ENCODE results near the gene SLC1A1.
A peak's percentile ranks its signal among the peaks of the same experiment; 100 is the strongest.
"Not testable (repeated sequence)": the region's sequence is repeated elsewhere in the genome, so short reads cannot be mapped to it uniquely, and the experiment has no call there.

The SLC1A1 gene

DNA sequence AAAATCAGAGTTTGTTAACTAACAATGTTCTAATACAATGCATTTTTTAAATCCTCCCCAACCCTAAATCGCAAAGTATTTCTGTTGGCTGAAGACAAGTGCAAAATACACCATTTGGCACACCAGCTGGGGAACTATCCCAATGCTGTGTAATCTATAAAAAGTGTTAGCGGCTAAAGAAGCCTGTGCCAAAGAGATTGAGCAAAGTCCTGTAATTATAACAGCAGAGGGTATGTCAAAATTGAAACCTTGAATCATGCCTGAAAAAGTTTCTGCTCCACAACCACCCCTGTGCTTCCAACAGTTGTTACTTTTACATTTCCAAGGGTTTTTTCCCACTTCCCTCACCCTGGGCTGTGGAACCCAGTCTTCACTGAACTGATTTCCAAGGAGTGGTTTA lies 88.7 kb downstream of the SLC1A1 start:
- DNase-seq (ENCODE audit: low spot score), result no peak

GRCh38 chr9:4581035-4581760 lies 90.9 kb downstream of the SLC1A1 start:
- DNase-seq (ENCODE audit: low spot score), result no peak

GRCh38 chr9:4581861-4582565 lies 91.7 kb downstream of the SLC1A1 start:
- no peak for DNase-seq (ENCODE audit: low spot score)

- DNase-seq (ENCODE audit: low spot score), result no peak
Observed at GRCh38 chr9:4583001-4583400, 92.7 kb downstream of the SLC1A1 start.

DNA sequence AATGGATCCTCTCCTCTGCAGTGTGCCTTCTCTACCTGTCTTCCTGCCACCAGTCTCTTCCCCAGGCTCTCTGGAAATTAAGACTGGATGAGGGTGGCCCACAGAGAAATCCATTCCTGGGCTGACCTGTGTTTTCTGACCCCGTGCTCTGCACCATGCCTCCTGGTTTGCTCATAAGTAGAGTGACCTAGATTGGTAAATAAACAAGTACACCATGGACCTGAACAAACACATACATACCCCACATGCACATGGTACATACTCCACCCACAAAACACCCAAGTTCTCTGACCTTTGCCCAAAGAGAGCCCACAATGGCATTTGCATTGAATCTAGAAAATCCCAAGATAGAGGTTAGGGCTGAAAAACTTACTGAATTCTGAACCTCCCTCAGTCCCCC lies 94.4 kb downstream of the SLC1A1 start:
- DNase-seq (ENCODE audit: low spot score), result no peak

DNA sequence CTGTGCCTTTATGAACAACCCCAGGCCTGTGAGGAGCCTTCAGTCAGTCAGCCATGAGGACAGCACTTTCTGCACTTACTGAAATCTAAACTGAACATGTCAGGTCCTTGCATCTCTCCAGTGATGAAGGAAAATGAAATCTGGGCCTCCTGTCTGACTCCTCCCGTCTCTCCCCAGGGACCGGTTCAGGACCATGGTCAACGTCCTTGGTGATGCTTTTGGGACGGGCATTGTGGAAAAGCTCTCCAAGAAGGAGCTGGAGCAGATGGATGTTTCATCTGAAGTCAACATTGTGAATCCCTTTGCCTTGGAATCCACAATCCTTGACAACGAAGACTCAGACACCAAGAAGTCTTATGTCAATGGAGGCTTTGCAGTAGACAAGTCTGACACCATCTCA lies 94.9 kb downstream of the SLC1A1 start:
- DNase-seq (ENCODE audit: low spot score), result peak; percentile 41

DNA sequence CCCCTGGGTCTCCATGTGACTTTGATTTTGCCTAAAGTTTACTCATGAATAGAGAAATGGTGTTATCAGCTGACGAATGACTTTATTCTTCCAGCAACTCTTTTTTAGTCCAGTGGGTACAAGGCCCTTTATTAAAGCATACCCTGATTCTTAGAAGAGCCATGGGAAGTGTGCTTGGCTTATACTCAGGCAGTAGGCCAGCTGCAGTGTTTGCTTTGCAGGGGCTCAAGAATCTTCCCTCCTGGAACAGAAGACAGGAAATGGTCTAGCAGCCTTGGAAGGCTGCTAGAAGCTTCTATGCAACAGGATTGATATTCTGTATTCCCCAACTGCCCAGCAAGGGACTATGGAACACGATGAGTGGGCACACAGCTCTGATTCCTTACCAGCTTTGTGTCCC lies 98.5 kb downstream of the SLC1A1 start:
- DNase-seq (ENCODE audit: low spot score), result no peak

DNA sequence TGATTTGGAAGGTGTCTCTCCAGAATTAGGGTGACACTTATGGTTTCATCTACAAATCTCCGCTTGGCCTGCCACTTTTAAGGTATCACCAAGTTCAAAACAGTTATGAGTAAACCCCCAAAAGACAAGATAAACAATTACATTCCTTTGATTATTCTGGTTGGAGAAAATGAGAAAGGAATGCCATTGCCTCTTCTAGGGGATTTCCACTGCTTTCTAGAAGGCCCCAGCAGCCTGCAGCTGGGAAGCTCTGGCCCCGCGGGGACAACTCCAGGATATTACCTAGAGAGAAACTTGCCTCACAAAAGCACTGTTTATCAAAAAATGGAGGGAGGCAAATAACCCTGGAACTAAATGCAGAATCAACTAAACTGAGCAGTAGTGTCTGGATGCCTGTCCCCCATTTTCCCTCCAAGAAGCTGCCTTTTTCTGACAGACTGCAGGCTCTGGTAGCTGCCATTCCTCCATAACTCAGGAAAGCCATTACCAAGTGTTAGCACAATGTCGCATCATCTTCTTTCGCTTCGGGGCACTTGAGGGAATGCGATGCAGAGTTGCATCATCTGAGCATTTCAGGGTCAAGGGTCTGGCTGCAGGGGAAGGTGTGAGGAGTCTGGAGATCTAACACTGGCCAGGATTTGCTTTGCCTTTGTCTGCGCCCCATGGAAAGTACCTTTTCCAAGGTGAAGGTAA lies 100.3 kb downstream of the SLC1A1 start:
- DNase-seq (ENCODE audit: low spot score), result no peak

- no peak for DNase-seq (ENCODE audit: low spot score)
Observed at GRCh38 chr9:4591123-4591500, 100.8 kb downstream of the SLC1A1 start.

GRCh38 chr9:4592295-4592694 lies 102.0 kb downstream of the SLC1A1 start:
- no peak for DNase-seq (ENCODE audit: low spot score)

DNA sequence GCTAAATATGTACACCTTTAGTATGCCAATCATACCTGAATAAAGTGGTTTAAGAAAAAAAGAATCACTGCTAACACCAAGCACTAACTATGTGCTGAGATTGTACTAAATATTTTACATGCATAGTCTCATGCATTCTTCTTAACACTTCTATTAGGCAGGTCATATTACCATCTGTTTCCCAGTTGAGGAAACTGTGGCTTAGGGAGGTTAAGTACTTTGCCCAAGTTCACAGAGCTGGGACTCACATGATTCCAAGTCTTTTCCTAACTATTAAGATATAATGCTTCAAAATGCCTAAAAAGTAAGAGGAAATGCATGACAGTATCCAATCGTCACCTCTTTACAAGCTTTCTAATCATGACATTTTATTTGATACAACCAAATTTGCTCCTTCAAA lies 102.6 kb downstream of the SLC1A1 start:
- no peak for DNase-seq (ENCODE audit: low spot score)

DNA sequence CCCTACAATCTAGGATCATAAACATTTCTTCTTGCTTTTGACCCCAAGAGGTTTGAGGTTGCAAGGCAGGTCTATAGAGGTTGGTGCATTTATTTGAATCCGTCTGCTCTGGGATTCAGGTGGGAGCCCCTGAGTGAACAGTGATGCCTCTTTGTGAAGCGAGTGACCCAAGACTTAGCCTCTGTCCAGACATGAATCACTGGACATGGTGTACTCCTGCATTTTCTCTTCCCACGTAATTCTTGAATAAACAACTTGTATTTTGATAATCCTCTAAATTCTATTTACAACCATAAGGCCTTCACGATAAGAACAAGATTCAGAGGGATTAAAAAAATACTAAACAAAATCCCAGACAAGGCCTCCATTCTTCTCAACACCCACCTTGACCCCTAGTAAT lies 104.3 kb downstream of the SLC1A1 start:
- no peak for DNase-seq (ENCODE audit: low spot score)

DNA sequence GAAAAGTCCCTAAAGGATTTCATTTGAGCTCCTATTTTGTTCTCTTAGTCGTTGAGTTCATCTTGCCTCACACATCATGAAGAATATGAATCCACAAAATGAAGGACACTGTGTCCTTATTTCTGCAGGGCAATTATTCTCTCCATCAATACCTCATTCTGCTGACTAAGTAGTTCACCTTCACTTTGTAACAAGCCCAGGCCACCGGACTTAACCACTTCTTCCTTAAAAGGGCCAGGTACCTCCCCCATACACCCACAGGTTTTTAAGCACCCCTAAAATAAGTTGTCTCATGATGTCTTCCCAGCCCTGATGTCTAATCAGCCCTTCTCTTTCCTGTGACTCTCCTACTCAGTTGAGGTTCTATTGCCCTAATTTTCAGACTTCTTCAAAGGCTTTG lies 104.7 kb downstream of the SLC1A1 start:
- no peak for DNase-seq (ENCODE audit: low spot score)

- no peak for DNase-seq (ENCODE audit: low spot score)
Observed at GRCh38 chr9:4596165-4596922, 106.1 kb downstream of the SLC1A1 start.

DNA sequence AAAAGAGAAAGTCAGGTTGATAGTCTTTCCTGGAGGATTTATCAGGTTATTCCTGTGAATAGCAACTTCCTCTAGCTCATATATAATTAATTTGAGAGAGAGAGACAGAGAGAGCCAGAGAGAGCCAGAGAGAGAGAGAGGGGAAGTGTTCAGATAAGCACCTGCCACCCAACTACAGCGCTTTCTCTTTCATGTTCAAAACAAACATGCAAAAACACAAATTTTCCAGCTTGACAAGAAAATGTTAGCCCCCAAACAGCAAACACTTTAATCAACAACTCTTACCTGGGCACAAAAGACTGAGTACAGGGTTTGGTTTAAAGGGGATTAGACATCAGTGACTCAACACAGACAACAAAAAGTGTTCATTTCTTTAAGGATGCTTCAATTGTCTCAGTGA lies 110.1 kb downstream of the SLC1A1 start:
- no peak for DNase-seq (ENCODE audit: low spot score)

DNA sequence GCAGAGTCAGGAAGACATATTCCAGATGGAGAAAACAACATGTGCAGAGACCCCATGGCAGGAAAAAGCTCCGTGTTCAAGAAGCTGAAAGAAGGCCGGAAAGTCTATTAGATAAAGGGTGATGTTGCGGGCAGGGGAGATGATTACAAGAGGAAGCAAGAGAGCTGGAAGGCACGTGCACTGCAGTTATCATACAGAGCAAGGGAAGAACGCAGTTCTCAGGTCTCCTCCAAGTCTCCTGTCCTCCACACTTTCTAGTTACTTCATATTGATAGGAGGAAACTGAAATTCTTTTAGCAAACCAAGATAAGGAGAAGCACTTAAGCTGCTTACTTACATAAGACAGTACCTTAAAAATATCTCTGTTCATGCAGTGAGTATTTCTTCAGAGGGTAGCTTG lies 113.6 kb downstream of the SLC1A1 start:
- DNase-seq (ENCODE audit: low spot score), result no peak

GRCh38 chr9:4604678-4605095 lies 114.4 kb downstream of the SLC1A1 start:
- peak; percentile 58 for DNase-seq (ENCODE audit: low spot score)

- not testable (repeated sequence) for DNase-seq (ENCODE audit: low spot score)
Observed at GRCh38 chr9:4606033-4606432, 115.8 kb downstream of the SLC1A1 start.

DNA sequence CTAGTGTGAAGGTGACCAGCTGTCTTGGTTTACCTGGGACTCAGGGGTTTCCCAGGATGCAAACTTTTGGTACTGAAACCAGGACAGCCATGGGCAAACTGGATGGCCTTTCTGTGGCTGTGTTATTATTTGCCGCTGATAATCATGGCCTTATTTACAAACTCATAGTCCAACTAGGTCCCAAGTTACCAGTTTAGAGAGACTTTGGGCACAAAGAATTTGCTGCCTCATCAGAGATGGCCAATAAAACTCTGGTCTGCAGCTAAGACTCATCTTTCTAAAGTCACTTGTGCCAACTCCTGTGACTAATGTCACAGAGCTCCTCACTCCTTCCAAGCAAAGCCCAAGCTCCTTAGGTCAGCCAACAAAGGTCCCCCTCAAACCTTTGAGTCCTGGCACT lies 124.4 kb downstream of the SLC1A1 start:
- no peak for DNase-seq (ENCODE audit: low spot score)

GRCh38 chr9:4615251-4615650 lies 125.0 kb downstream of the SLC1A1 start:
- DNase-seq (ENCODE audit: low spot score), result no peak

DNA sequence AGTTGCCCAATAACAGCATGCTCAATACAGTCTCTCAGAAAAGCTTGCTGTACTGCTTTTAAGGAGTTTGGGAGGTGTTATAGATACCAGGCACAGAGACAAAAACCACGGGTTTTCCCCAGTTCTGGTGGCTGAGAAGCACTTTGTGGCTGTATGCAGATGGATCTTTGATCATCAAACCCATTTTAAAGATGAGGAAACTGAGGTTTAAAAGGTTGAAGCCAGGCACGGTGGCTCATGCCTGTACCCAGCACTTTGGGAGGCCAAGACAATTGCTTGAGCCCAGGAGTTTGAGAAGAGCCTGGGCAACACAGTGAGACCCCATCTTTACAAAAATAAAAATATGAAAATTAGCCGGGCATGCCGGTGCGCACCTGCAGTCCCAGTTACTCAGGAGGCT lies 125.5 kb downstream of the SLC1A1 start:
- DNase-seq (ENCODE audit: low spot score), result no peak

GRCh38 chr9:4617752-4618151 lies 127.5 kb downstream of the SLC1A1 start:
- DNase-seq (ENCODE audit: low spot score), result no peak

DNA sequence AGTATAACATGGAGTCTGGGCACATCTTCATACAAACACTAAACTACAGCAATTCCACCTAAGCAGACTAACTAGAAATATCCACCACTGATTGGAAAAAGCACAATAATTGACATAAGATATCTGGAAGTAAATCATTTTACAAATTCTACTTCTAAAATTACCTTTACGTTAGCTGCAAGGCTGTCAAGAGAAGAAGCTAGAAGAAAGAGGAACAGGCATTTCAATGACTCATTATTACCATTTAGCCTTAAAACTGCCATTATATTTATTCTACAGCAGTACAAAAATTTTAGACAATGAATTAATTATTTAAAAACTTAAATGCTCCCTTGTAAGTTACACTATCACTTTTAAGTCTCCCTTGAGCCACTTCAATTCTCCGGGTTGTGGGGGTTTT lies 128.4 kb downstream of the SLC1A1 start:
- no peak for DNase-seq (ENCODE audit: low spot score)
